H1 (cell line): Measurements from ENCODE around the gene MYO16. TPM values are rescaled to one million over a fixed set of nuclear protein-coding genes. Genes with fewer than 3 reads are reported as not detected.
A peak's percentile ranks its signal among the peaks of the same experiment; 100 is the strongest.

Experiments
- CTCF ChIA-PET: fragments of 300-600 bp; sonication (Branson Sonifier 250); formaldehyde crosslinking; loops from one replicate; lab custom pipeline; 2021; ENCODE audit not compliant: partially characterized antibody; lab: Charles Lee
- POLR2A ChIA-PET: fragments of 300-600 bp; sonication (Branson Sonifier 250); formaldehyde crosslinking; loops from one replicate; lab custom pipeline; 2021; ENCODE audit warnings: inconsistent platforms; ENCODE audit not compliant: partially characterized antibody; lab: Charles Lee
- DNase-seq, 2 experiments: peaks; one replicate each; pipeline versions ENCODE4 v3.0.0 to v3.0.0-alpha.2; 2010 to 2022; ENCODE audit warnings: low spot score in 2 of 2, low read depth in 1 of 2, mixed read lengths in 1 of 2
- FAIRE-seq: peaks from 2 replicates; lab custom pipeline; 2011; peaks lifted over from hg19 to GRCh38; lab: Jason Lieb, UNC
- H2AFZ ChIP-seq: 2 replicates; pipeline ENCODE4 v1.8.1; 2012; ENCODE audit warnings: low read length, inconsistent platforms
- H2AK5ac ChIP-seq: 2 replicates; pipeline ENCODE4 v1.6.1; 2013; ENCODE audit warnings: low read depth, low read length
- H2BK120ac ChIP-seq: replicated peaks from 2 replicates; pipeline ENCODE3; 2013; ENCODE audit warnings: low read depth, low read length, inconsistent platforms
- H2BK12ac ChIP-seq: 2 replicates; pipeline ENCODE4 v1.6.1; 2013; ENCODE audit warnings: low read depth, low read length
- H2BK15ac ChIP-seq: 2 replicates; pipeline ENCODE4 v1.6.1; 2013; ENCODE audit warnings: low read length
- H2BK20ac ChIP-seq: 2 replicates; pipeline ENCODE4 v1.6.1; 2013; ENCODE audit warnings: low read length
- H2BK5ac ChIP-seq: 2 replicates; pipeline ENCODE4 v1.6.1; 2013; ENCODE audit warnings: low read depth, low read length
- H3K14ac ChIP-seq: 2 replicates; pipeline ENCODE4 v1.6.1; 2013; ENCODE audit warnings: inconsistent platforms; ENCODE audit not compliant: insufficient read length
- H3K18ac ChIP-seq: 2 replicates; pipeline ENCODE4 v1.6.1; 2013; ENCODE audit warnings: low read length; ENCODE audit errors: extremely low read depth
- H3K23ac ChIP-seq: 2 replicates; pipeline ENCODE4 v1.6.1; 2013; ENCODE audit warnings: inconsistent platforms; ENCODE audit not compliant: insufficient read length
- H3K23me2 ChIP-seq: 2 replicates; pipeline ENCODE4 v1.6.1; 2013; ENCODE audit warnings: low read depth, low read length
- H3K27ac ChIP-seq: 2 replicates; pipeline ENCODE4 v1.6.1; 2011; ENCODE audit warnings: low read depth, low read length, inconsistent platforms
- H3K27me3 ChIP-seq, 4 experiments: replicated peaks in 1 of 4; 1 replicate in 1 of 4; 2 replicates in 3 of 4; pipeline versions ENCODE4 v1.6.1 to v1.8.1; 2011 to 2013; ENCODE audit warnings: low read length in 3 of 4, mild to moderate bottlenecking in 3 of 4, inconsistent platforms in 2 of 4, mixed read lengths in 2 of 4, moderate library complexity in 1 of 4; ENCODE audit not compliant: control insufficient read depth in 3 of 4, insufficient read depth in 3 of 4; ENCODE audit errors: extremely low read depth in 1 of 4
- H3K36me3 ChIP-seq, 4 experiments: 2 replicates each; pipeline versions ENCODE4 v1.6.1 to v1.8.1; 2011 to 2013; ENCODE audit warnings: mild to moderate bottlenecking in 4 of 4, low read length in 3 of 4, moderate library complexity in 2 of 4, control low read depth in 1 of 4, inconsistent platforms in 1 of 4; ENCODE audit not compliant: insufficient read depth in 4 of 4, control insufficient read depth in 2 of 4
- H3K4ac ChIP-seq: replicated peaks from 2 replicates; pipeline ENCODE3; 2013; ENCODE audit warnings: low read length, low read depth, mixed read lengths, inconsistent platforms; ENCODE audit not compliant: insufficient read length
- H3K4me1 ChIP-seq, 4 experiments: replicated peaks in 1 of 4; 1 replicate in 1 of 4; 2 replicates in 3 of 4; pipeline versions ENCODE4 v1.6.1 to v1.8.1; 2011 to 2013; ENCODE audit warnings: low read length in 3 of 4, inconsistent platforms in 2 of 4, mixed read lengths in 1 of 4; ENCODE audit not compliant: insufficient read depth in 4 of 4, control insufficient read depth in 3 of 4
- H3K4me2 ChIP-seq, 2 experiments: 2 replicates each; pipeline versions ENCODE4 v1.6.1 to v1.8.1; 2011 to 2013; ENCODE audit warnings: low read depth in 2 of 2, low read length in 2 of 2, control low read depth in 1 of 2, inconsistent platforms in 1 of 2, mild to moderate bottlenecking in 1 of 2; ENCODE audit not compliant: insufficient read depth in 1 of 2
- H3K4me3 ChIP-seq, 4 experiments: fragments of 200-600, 300-600 bp in 1 of 4; sonication (generic), shearing (Covaris generic), sonication (Bioruptor Twin) in 1 of 4; 2 replicates each; pipeline versions ENCODE4 v1.5.1 to v1.8.1; 2011 to 2016; ENCODE audit warnings: low read length in 4 of 4, low read depth in 3 of 4, control low read depth in 2 of 4, inconsistent platforms in 2 of 4, mild to moderate bottlenecking in 2 of 4, mixed read lengths in 1 of 4, moderate library complexity in 1 of 4; ENCODE audit not compliant: insufficient read depth in 2 of 4; ENCODE audit errors: extremely low read depth in 1 of 4
- H3K56ac ChIP-seq: replicated peaks from 2 replicates; pipeline ENCODE3; 2013; ENCODE audit warnings: low read depth, mild to moderate bottlenecking, mixed read lengths, low read length, inconsistent platforms; ENCODE audit not compliant: insufficient read length
- H3K79me1 ChIP-seq: 2 replicates; pipeline ENCODE4 v1.6.1; 2013; ENCODE audit warnings: low read depth, low read length, control low read depth
- H3K79me2 ChIP-seq, 2 experiments: 2 replicates each; pipeline versions ENCODE4 v1.6.1 to v1.8.1; 2012 to 2013; ENCODE audit warnings: low read length in 2 of 2, mild to moderate bottlenecking in 2 of 2, inconsistent platforms in 1 of 2; ENCODE audit not compliant: insufficient read depth in 2 of 2, control insufficient read depth in 1 of 2
- H3K9ac ChIP-seq, 4 experiments: replicated peaks in 1 of 4; 1 replicate in 1 of 4; 2 replicates in 3 of 4; pipeline versions ENCODE4 v1.6.1 to v1.8.1; 2011 to 2013; ENCODE audit warnings: low read depth in 3 of 4, low read length in 3 of 4, control low read depth in 2 of 4, mild to moderate bottlenecking in 2 of 4, moderate library complexity in 2 of 4, inconsistent platforms in 1 of 4; ENCODE audit errors: extremely low read depth in 1 of 4
- H3K9me3 ChIP-seq, 2 experiments: 2 replicates each; pipeline versions ENCODE4 v1.6.1 to v1.8.1; 2012 to 2013; ENCODE audit warnings: mild to moderate bottlenecking in 2 of 2, moderate library complexity in 2 of 2, control low read depth in 1 of 2, inconsistent platforms in 1 of 2, low read depth in 1 of 2, low read length in 1 of 2, mixed read lengths in 1 of 2; ENCODE audit not compliant: insufficient read depth in 2 of 2
- H4K20me1 ChIP-seq, 2 experiments: replicated peaks in 1 of 2; 2 replicates each; pipeline versions ENCODE3 to v1.8.1; 2011 to 2013; ENCODE audit warnings: inconsistent platforms in 2 of 2, low read length in 2 of 2, mild to moderate bottlenecking in 1 of 2; ENCODE audit not compliant: insufficient read depth in 2 of 2, control insufficient read depth in 1 of 2
- H4K5ac ChIP-seq: 2 replicates; pipeline ENCODE4 v1.6.1; 2013; ENCODE audit warnings: low read length, low read depth, mixed read lengths, inconsistent platforms; ENCODE audit not compliant: insufficient read length
- H4K8ac ChIP-seq: 2 replicates; pipeline ENCODE4 v1.8.0; 2013; ENCODE audit warnings: mild to moderate bottlenecking, moderate library complexity, low read length, inconsistent platforms; ENCODE audit not compliant: insufficient read depth; ENCODE audit errors: extremely low read depth
- H4K91ac ChIP-seq: replicated peaks from 2 replicates; pipeline ENCODE3; 2013; ENCODE audit warnings: low read length, mixed read lengths, inconsistent platforms; ENCODE audit not compliant: insufficient read length
- BACH1 ChIP-seq: IDR thresholded peaks from 2 replicates; pipeline ENCODE4 v1.6.1; 2012; ENCODE audit warnings: low read length, improper control_type of control experiment
- CBX8 ChIP-seq: fragments of 300-800, 300-1000 bp; sonication (generic); IDR thresholded peaks from 2 replicates; pipeline ENCODE4 v1.7.1; 2016; ENCODE audit warnings: low read depth, low read length, borderline replicate concordance
- CHD2 ChIP-seq: IDR thresholded peaks from 2 replicates; pipeline ENCODE4 v1.6.1; 2012; ENCODE audit warnings: low read length, improper control_type of control experiment
- EP300 ChIP-seq, 2 experiments: IDR thresholded peaks; 1 replicate in 1 of 2; 2 replicates in 1 of 2; pipeline ENCODE4 v1.6.1; 2011 to 2012; ENCODE audit warnings: low read depth in 2 of 2, low read length in 2 of 2, mild to moderate bottlenecking in 2 of 2, borderline replicate concordance in 1 of 2, inconsistent platforms in 1 of 2, moderate library complexity in 1 of 2
- FOSL1 ChIP-seq: IDR thresholded peaks from 2 replicates; pipeline ENCODE4 v1.6.1; 2011; ENCODE audit warnings: mild to moderate bottlenecking, low read depth, low read length, moderate library complexity; ENCODE audit not compliant: insufficient read depth
- GTF2F1 ChIP-seq: IDR thresholded peaks from 2 replicates; pipeline ENCODE4 v1.6.1; 2012; ENCODE audit warnings: low read depth, low read length, improper control_type of control experiment, borderline replicate concordance
- HDAC2 ChIP-seq, 2 experiments: fragments of 300-600 bp in 1 of 2; sonication (generic) in 1 of 2; IDR thresholded peaks; 2 replicates each; pipeline ENCODE4 v1.6.1; 2011 to 2012; ENCODE audit warnings: low read depth in 2 of 2, low read length in 2 of 2, mild to moderate bottlenecking in 2 of 2, moderate library complexity in 2 of 2, borderline replicate concordance in 1 of 2, inconsistent platforms in 1 of 2
- KDM5A ChIP-seq: fragments of 200-600 bp; IDR thresholded peaks from 2 replicates; pipeline ENCODE4 v1.7.1; 2012; ENCODE audit warnings: mild to moderate bottlenecking, low read length, inconsistent platforms, mixed read lengths
- POU5F1 ChIP-seq: IDR thresholded peaks from 2 replicates; pipeline ENCODE4 v1.6.1; 2011; ENCODE audit warnings: low read depth, mild to moderate bottlenecking, low read length, moderate library complexity
- RAD21 ChIP-seq, 2 experiments: IDR thresholded peaks in 1 of 2; conservative IDR thresholded peaks in 1 of 2; 2 replicates each; pipeline ENCODE4 v1.6.1; 2011; ENCODE audit warnings: low read depth in 2 of 2, low read length in 2 of 2, improper control_type of control experiment in 1 of 2, inconsistent platforms in 1 of 2, mild to moderate bottlenecking in 1 of 2, moderate library complexity in 1 of 2
- SP1 ChIP-seq: IDR thresholded peaks from 2 replicates; pipeline ENCODE4 v1.6.1; 2011; ENCODE audit warnings: low read depth, low read length
- SP4 ChIP-seq: IDR thresholded peaks from 2 replicates; pipeline ENCODE4 v1.6.1; 2012; ENCODE audit warnings: low read length, inconsistent platforms
- SRF ChIP-seq: IDR thresholded peaks from 2 replicates; pipeline ENCODE4 v1.6.1; 2011; ENCODE audit warnings: mild to moderate bottlenecking, low read depth, low read length, moderate library complexity
- TAF1 ChIP-seq: IDR thresholded peaks from 2 replicates; pipeline ENCODE4 v1.6.1; 2011; ENCODE audit warnings: mild to moderate bottlenecking, low read depth, low read length
- ZNF274 ChIP-seq: IDR thresholded peaks from 2 replicates; pipeline ENCODE4 v1.7.0; 2012; ENCODE audit warnings: low read length, borderline replicate concordance; ENCODE audit errors: extremely low read depth
- WGBS, 2 experiments: shearing (Covaris generic) in 1 of 2; methylation state at CpG; one replicate each; pipeline versions ENCODE4 v1.1.6 to v1.1.7; 2013 to 2015; ENCODE audit warnings: low lambda C conversion rate in 2 of 2, mixed read lengths in 2 of 2, inconsistent platforms in 1 of 2, low coverage in 1 of 2, missing lambda C conversion rate in 1 of 2; ENCODE audit not compliant: insufficient replicate concordance in 2 of 2, insufficient coverage in 1 of 2, insufficient read length in 1 of 2; ENCODE audit errors: extremely low coverage in 1 of 2, missing lambda C conversion rate in 1 of 2; 5-methylcytosine and 5-hydroxymethylcytosine counted together
- polyA plus RNA-seq, 7 experiments: library from polyadenylated mRNA; depleted of rRNA in 3 of 7; stranded (reverse) in 5 of 7; unstranded in 2 of 7; fragments of >200 nt in 5 of 7; fragments of 200-250 nt in 2 of 7; gene quantifications; 1 replicate in 5 of 7; 2 replicates in 1 of 7; 4 replicates in 1 of 7; pipeline versions ENCODE4 v1.2.1 to v1.2.3, GENCODE V29; 2011 to 2013; ENCODE audit warnings: missing spikeins in 2 of 7, mixed read lengths in 2 of 7
- total RNA-seq: library from RNA; stranded (reverse); fragmentation: NEBNext Ultra II Directional; extraction: Animal tissue kit (Norgen Biotek cat#: 25700); gene quantifications from 2 replicates; pipeline ENCODE4 v1.2.1, GENCODE V29; 2021

Gene MYO16
- total and polyA plus RNA-seq, 2 of the 8 experiments (the other 6 are each of a cell fraction or from before 2014, with no cell fraction given), result 0.02 to 0.22 TPM

DNA sequence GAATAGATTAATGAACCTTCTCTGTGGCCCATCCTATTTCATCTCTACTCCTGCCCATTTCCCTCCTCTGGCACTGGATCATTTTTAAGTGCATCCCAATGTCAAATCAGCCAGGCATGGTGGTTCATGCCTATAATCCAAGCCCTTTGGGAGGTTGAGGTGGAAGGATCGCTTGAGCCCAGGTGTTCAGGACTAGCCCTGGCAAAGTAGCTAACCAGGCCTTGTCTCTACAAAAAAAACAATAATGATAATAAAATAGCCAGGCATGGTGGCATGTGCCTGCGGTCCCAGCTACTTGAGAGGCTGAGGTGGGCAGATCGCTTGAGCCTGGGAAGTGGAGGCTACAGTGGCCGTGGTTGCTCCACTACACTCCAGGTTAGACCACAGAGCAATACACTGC lies 517.0 kb downstream of the MYO16 start:
- H3K23ac ChIP-seq, result no peak overlapping the region
- H3K23me2 ChIP-seq, result no peaks in the 10 kb centered on the region
- H3K4me3 ChIP-seq, result no peak overlapping the region
- no peak overlapping the region for H3K4me2 ChIP-seq
- no peaks in the 10 kb centered on the region for H3K79me2 ChIP-seq
- no peak overlapping the region for H3K4ac ChIP-seq
- H2AK5ac ChIP-seq, result no peak overlapping the region
- FAIRE-seq (no peak), DNase-seq (no peak)
- H3K27ac ChIP-seq, result no peak overlapping the region
- CTCF ChIA-PET, result interaction anchor here (0.7 to 2.1 kb wide), 11 partner anchors 10 to 634 kb away, joined by 3 to 6 read pairs (median 3); no protein-coding TSS in a partner anchor
- no peak overlapping the region for H3K9ac ChIP-seq
- no peak overlapping the region for H2BK120ac ChIP-seq
- H2BK5ac ChIP-seq, result no peak overlapping the region
- no peaks in the 10 kb centered on the region; a peak in 1 of 8 replicates for H3K36me3 ChIP-seq
- H4K8ac ChIP-seq, result no peak overlapping the region
- no peaks in the 10 kb centered on the region for H4K20me1 ChIP-seq
- 67% methylated on average over 4 of the region's 4 CpGs; no CpG with 5 or more reads in 1 of the 2 experiments for WGBS, 2 experiments
- H4K5ac ChIP-seq, result no peak overlapping the region
- H2BK15ac ChIP-seq, result no peak overlapping the region
- H3K4me1 ChIP-seq, result no peaks in the 10 kb centered on the region
- no peak overlapping the region for H4K91ac ChIP-seq
- POLR2A ChIA-PET, result no interaction called here
- H2BK20ac ChIP-seq, result no peak overlapping the region
- 0 out of 2 replicates have a peak overlapping the region, but pooled peaks have one; percentile 61 for H2BK12ac ChIP-seq
- no peak overlapping the region for H3K18ac ChIP-seq
- no peak overlapping the region for H3K56ac ChIP-seq
- no peak overlapping the region for H3K14ac ChIP-seq
- no peak overlapping the region for H2AFZ ChIP-seq
- H3K79me1 ChIP-seq, result no peaks in the 10 kb centered on the region
- H3K27me3 ChIP-seq, result peaks cover 0 to 1% (median 0%) of the 10 kb centered on the region in 4 experiments; a peak in 1 of 7 replicates
- H3K9me3 ChIP-seq, result no peaks in the 10 kb centered on the region
- TF ChIP-seq KDM5A (no peak), SP1 (no peak), GTF2F1 (no peak), POU5F1 (no peak), TAF1 (no peak), SP4 (no peak), CBX8 (no peak), BACH1 (no peak), HDAC2 (IDR thresholded peaks at IDR 0.05; ENCODE audit: borderline replicate concordance in 1 of 2, low read depth in 2 of 2, low read length in 2 of 2) (no peak), SRF (no peak), CHD2 (no peak), FOSL1 (no peak), ZNF274 (no peak), EP300 (IDR thresholded peaks at IDR 0.05; ENCODE audit: borderline replicate concordance in 1 of 2, low read depth in 2 of 2, low read length in 2 of 2) (no peak), RAD21 (IDR thresholded peaks at IDR 0.05 in 1 of 2, conservative IDR thresholded peaks at IDR 0.05 in 1 of 2; ENCODE audit: low read depth in 2 of 2, low read length in 2 of 2) (no peak)
